Raji (cell line): ENCODE data around the gene SLC39A8.

ENCODE experiments used
- POLR2A ChIP-seq: IDR thresholded peaks from 2 replicates; pipeline ENCODE4 v1.6.1; 2011; ENCODE audit warnings: low read depth, low read length, control low read depth; ENCODE audit not compliant: insufficient read depth

The SLC39A8 gene

GRCh38 chr4:102223461-102223860 lies 121.8 kb downstream of the SLC39A8 start:
- no peak for TF ChIP-seq POLR2A

GRCh38 chr4:102222838-102223409 lies 122.4 kb downstream of the SLC39A8 start:
- TF ChIP-seq POLR2A: no peak

- no peak for TF ChIP-seq POLR2A
These were observed 126.2 kb downstream of the SLC39A8 start for GRCh38 chr4:102219129-102219528.

- TF ChIP-seq POLR2A: no peak
These were observed 126.6 kb downstream of the SLC39A8 start for GRCh38 chr4:102218656-102219055.

GRCh38 chr4:102217775-102218355 lies 127.4 kb downstream of the SLC39A8 start:
- TF ChIP-seq POLR2A: no peak

GRCh38 chr4:102217345-102217744 lies 127.9 kb downstream of the SLC39A8 start:
- no peak for TF ChIP-seq POLR2A

GRCh38 chr4:102216666-102217065 lies 128.6 kb downstream of the SLC39A8 start:
- TF ChIP-seq POLR2A: no peak

- no peak for TF ChIP-seq POLR2A
These were observed 132.3 kb downstream of the SLC39A8 start for GRCh38 chr4:102213031-102213430.
